GM21515 (cell line): ENCODE measurements around the gene TDRD15.
"Not testable (repeated sequence)": the region's sequence is repeated elsewhere in the genome, so short reads cannot be mapped to it uniquely, and the experiment has no call there.

ENCODE experiments used
- ATAC-seq: cut with Tn5 transposase; IDR thresholded peaks from one replicate; pipeline ENCODE4 v1.9.1; 2021; ENCODE audit not compliant: unreplicated experiment

The TDRD15 gene

DNA sequence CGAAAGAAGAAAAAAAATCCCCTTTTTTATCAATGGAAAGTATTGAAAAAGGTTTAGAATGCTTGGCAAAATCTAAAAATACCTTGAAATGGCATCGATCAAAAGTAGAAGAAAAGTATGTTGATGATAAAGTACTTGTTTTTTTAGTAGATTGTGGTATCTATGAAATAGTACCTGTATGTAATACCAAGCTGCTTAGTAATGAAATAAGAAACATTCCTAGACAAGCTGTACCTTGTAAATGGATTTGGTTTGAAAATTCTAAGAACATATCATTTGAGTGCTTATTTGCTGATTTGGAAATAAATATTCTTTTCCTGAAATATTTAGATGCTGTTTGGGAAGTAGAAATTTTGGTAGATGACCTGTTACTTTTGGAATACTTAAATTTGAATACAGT, 18.4 kb downstream of the TDRD15 start:
- no peak for ATAC-seq

- no peak for ATAC-seq
Measured at GRCh38 chr2:21146638-21147037, 22.9 kb downstream of the TDRD15 start.

GRCh38 chr2:21148718-21149117, 24.9 kb downstream of the TDRD15 start:
- no peak for ATAC-seq

GRCh38 chr2:21151234-21151633, 27.5 kb downstream of the TDRD15 start:
- ATAC-seq = not testable (repeated sequence)

- ATAC-seq = no peak
Measured at GRCh38 chr2:21155365-21156136, 31.8 kb downstream of the TDRD15 start.

DNA sequence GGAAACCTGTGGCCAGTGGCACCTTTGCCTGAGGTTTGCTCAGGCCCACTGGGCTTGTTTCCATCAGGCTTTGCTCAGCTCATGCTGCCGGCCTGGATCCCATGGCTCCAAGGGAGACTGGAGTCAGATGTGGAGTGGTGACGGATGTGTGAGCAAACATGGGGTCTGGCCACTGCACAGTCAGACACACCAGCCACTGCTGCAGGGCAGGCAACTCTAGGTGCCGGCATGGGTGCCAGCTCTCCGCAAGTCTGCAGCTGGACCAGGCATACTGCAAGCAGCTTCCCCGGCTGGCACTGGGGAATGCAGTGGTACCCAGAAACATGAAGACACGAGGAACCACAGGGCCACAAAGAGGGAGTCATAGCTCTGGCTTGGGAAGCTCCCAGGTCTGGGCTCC, 37.4 kb downstream of the TDRD15 start:
- no peak for ATAC-seq

- no peak for ATAC-seq
Measured at GRCh38 chr2:21161832-21162614, 38.3 kb downstream of the TDRD15 start.

DNA sequence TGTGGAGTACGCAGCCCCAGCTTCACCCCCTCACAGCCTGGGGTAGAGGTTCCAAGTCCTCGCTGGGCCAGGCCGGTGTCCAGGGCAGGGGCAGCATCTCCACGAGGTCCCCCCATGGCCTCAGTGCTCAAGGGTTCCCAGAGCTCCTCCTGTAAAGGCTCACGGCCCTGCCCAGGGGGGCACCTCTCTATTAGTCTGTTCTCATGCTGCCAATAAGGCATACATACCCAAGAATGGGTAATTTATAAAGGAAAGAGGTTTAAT, 38.8 kb downstream of the TDRD15 start:
- no peak for ATAC-seq

GRCh38 chr2:21163213-21163612, 39.4 kb downstream of the TDRD15 start:
- ATAC-seq = no peak

GRCh38 chr2:21165350-21165749, 41.6 kb downstream of the TDRD15 start:
- no peak for ATAC-seq

- no peak for ATAC-seq
Measured at GRCh38 chr2:21175895-21176646, 52.3 kb downstream of the TDRD15 start.

DNA sequence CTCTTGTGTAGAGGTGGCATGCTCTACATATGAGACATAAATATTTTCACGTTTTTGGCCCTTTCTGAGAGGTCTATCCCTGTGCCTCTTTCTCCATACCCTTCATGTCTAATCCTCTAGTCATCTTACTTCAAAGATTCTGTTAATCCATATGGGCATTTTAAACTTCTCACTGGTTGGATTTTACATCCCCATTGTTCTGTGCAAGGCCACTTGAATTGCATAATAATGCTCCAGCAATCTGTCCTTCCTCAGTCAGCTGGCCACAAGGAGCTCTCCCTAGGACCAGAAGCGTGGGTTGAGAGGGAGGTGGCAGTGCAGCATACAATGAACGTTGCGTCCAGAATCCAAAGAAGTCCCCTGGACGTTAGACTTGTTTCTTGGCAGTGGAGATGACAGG, 58.2 kb downstream of the TDRD15 start:
- ATAC-seq = no peak

DNA sequence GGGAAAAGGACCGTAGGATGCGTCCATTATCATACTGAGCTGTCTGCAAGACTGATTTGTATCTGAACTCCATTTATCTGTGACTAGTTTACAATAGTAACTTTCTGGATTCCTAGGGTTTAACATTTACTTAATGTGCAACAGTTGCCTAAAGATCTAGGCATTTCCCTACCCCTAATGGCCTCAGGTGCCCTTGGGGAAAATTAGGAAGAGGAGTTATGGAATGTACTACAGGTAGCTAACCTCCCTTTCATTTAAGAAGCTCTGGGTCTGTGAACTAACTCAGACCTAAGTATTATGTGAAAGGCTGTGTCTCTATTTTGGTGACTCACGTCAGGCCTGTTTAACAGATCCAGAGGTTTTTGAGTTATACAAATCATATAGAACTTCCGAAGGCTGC, 59.5 kb downstream of the TDRD15 start:
- no peak for ATAC-seq

DNA sequence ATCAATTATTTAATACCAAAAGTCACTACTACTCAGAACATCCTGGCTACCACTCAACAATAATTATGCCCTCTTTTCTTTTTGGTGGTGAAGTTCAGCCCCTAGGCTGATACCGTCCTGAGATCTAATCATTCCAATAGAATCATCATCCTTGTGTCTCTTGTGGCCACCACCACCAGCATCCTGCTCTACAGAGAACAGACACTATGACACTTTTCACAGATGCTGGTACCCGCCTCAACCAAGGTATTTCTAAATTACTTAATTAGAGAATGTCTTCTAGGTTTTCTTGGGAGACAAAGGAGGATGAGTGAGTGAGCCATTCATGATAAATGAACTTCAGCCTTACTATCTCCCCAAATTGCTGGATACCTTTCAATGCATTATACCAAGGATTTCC, 60.0 kb downstream of the TDRD15 start:
- ATAC-seq = no peak

GRCh38 chr2:21191535-21191934, 67.8 kb downstream of the TDRD15 start:
- ATAC-seq = no peak
